ENCODE measurements around the gene PRAC1. TPM values are rescaled to one million over a fixed set of nuclear protein-coding genes. Genes with fewer than 3 reads are reported as not detected.

Gene PRAC1
- total RNA-seq, 2 donors from 2014 or later = not detected

DNA sequence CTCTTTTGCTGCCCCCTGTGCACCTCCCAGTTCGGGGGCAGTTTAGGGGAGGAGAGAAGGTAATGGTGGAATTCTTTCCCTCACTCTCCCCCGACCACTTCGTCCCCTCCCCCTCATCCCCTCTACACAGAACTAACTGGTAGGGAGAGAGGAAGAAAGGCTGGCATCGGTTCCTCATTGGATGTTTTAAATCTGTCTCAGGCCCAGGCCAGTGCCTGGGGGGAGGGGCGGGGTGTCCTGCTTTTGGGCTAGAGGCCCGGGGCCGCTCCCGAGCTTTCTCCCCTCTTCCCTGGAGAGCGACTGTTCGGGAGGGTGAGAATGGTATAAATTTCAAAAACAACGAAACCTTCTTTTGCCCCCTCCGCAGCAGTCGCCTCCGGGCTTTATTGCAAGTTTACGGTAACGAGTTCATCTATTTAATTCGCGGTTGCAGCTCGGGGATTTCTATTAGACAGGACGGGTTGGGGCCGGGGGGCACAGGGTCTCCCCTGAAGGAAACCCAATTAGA is 651 bp upstream of the PRAC1 start, which contains the start of gene PRAC2:
TSS of gene PRAC2 (plus strand) at position 271 of the 508 bp plus-strand sequence. CDS start 1,226 bp downstream, outside the sequence.
- Histone ChIP-seq H3K27ac (no peak within 1 kb of the TSS), H3K36me3 (no peaks in the 10 kb centered on the region), H3K4me3 (peak within 1 kb of the TSS; percentile 53), H3K4me1 (ENCODE audit: control insufficient read depth in 1 of 2, low read depth in 2 of 2) (peaks cover 2 to 31% of the 10 kb centered on the region in 2 donors), H3K9me3 (no peaks in the 10 kb centered on the region), H3K27me3 (replicated peaks; ENCODE audit: insufficient read depth) (peaks cover 75% of the 10 kb centered on the region)
- TF ChIP-seq, protein P1, sequence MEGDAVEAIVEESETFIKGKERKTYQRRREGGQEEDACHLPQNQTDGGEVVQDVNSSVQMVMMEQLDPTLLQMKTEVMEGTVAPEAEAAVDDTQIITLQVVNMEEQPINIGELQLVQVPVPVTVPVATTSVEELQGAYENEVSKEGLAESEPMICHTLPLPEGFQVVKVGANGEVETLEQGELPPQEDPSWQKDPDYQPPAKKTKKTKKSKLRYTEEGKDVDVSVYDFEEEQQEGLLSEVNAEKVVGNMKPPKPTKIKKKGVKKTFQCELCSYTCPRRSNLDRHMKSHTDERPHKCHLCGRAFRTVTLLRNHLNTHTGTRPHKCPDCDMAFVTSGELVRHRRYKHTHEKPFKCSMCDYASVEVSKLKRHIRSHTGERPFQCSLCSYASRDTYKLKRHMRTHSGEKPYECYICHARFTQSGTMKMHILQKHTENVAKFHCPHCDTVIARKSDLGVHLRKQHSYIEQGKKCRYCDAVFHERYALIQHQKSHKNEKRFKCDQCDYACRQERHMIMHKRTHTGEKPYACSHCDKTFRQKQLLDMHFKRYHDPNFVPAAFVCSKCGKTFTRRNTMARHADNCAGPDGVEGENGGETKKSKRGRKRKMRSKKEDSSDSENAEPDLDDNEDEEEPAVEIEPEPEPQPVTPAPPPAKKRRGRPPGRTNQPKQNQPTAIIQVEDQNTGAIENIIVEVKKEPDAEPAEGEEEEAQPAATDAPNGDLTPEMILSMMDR (IDR thresholded peaks at IDR 0.05) = no peak
- no peak for ATAC-seq (ENCODE audit: insufficient number of reproducible peaks, low FRiP score, low read depth)
- DNase-seq (ENCODE audit: low spot score) = no peak

DNA sequence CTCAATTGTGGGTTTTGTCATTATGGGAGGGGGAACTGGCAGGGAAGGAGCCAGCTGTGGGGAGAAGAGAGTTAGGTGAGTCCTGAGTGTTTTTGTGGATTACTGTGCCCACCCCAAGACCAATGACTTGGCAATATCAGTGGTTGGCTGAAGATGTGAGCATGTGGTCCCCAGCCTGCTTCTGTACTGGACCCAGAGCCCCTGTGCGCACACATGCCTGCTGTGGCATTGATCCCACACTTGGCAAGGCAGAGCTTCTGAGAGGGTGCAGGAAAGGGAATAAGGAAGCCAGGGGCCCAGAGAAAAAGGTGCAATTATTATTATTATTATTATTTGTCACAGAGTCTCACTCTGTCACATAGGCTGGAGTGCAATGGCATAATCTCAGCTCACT is 1.3 kb downstream of the PRAC1 start:
- no peaks in the 10 kb centered on the region for H3K36me3 ChIP-seq
- no peak overlapping the region for H3K27ac ChIP-seq
- H3K4me3 ChIP-seq = no peak overlapping the region
- TF ChIP-seq, protein P1 (IDR thresholded peaks at IDR 0.05) = no peak
- DNase-seq (ENCODE audit: low spot score) = no peak
- H3K9me3 ChIP-seq = no peaks in the 10 kb centered on the region
- peaks cover 67% of the 10 kb centered on the region for H3K27me3 ChIP-seq (replicated peaks; ENCODE audit: insufficient read depth)
- peaks cover 2 to 31% of the 10 kb centered on the region in 2 donors for H3K4me1 ChIP-seq (ENCODE audit: control insufficient read depth in 1 of 2, low read depth in 2 of 2)
- ATAC-seq (ENCODE audit: insufficient number of reproducible peaks, low FRiP score, low read depth) = no peak

DNA sequence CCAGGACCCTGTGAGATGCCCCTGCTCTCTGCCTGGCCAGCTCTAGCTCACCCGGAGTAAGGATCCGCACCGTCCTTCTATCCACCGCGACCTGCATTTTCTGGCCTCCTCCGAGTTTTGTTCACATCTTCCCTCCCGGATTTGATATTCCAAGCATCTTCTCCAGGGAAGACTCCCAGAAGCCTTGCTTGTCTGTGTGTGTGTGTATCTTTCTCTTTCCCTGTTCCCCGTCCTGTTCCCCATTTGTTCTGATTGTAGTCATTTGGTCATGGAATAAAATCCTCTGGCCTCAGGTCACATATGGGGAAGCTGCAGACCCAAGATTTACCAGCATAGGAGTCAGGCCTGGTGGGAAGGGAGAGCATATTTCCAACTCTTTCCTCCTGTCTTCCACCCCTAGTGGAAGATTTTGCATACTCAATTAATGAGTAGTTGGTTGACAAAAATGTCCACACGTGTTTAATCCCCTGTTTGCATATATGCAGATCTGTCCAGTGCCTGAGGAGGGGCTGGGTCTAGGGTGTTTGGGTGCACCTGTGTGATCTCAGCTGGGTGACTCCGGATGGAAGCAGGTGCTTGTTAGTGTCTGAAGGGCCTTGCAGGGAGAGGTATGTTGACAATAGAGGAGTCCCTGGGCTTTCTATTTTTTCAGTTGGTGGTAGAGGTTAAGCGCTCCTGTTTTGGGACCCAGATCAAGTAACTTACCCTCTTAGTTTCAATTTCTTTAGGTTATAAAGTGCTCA is 1.9 kb downstream of the PRAC1 start:
- Histone ChIP-seq H3K4me1 (ENCODE audit: control insufficient read depth in 1 of 2, low read depth in 2 of 2) (peaks cover 2 to 29% of the 10 kb centered on the region in 2 donors), H3K36me3 (no peaks in the 10 kb centered on the region), H3K27ac (no peak overlapping the region), H3K4me3 (no peak overlapping the region), H3K27me3 (replicated peaks; ENCODE audit: insufficient read depth) (peaks cover 67% of the 10 kb centered on the region), H3K9me3 (no peaks in the 10 kb centered on the region)
- no peak for DNase-seq (ENCODE audit: low spot score)
- TF ChIP-seq, protein P1 (IDR thresholded peaks at IDR 0.05) = no peak
- ATAC-seq (ENCODE audit: insufficient number of reproducible peaks, low FRiP score, low read depth) = no peak

GRCh38 chr17:48719642-48720265 is 2.6 kb downstream of the PRAC1 start:
- TF ChIP-seq, protein P1 (IDR thresholded peaks at IDR 0.05) = no peak
- DNase-seq (ENCODE audit: low spot score) (no peak), ATAC-seq (ENCODE audit: insufficient number of reproducible peaks, low FRiP score, low read depth) (no peak)
- Histone ChIP-seq H3K27ac (no peak overlapping the region), H3K27me3 (replicated peaks; ENCODE audit: insufficient read depth) (peaks cover 64% of the 10 kb centered on the region), H3K36me3 (no peaks in the 10 kb centered on the region), H3K9me3 (no peaks in the 10 kb centered on the region), H3K4me1 (ENCODE audit: control insufficient read depth in 1 of 2, low read depth in 2 of 2) (peaks cover under 1 to 22% of the 10 kb centered on the region in 2 donors), H3K4me3 (no peak overlapping the region)
